IMR-90 (cell line): ENCODE results near the gene EXT2.

ENCODE experiments used
- CEBPB ChIP-seq: IDR thresholded peaks from 2 replicates; pipeline ENCODE4 v1.6.1; 2012; ENCODE audit warnings: low read depth, low read length, improper control_type of control experiment
- CTCF ChIP-seq: conservative IDR thresholded peaks from 2 replicates; pipeline ENCODE4 v1.5.1; 2012; ENCODE audit warnings: mild to moderate bottlenecking, low read depth, low read length, improper control_type of control experiment
- MAZ ChIP-seq: IDR thresholded peaks from 2 replicates; pipeline ENCODE4 v1.6.1; 2012; ENCODE audit warnings: low read depth, mild to moderate bottlenecking, low read length, improper control_type of control experiment, moderate library complexity, borderline replicate concordance
- POLR2A ChIP-seq: IDR thresholded peaks from 2 replicates; pipeline ENCODE4 v1.6.1; 2012; ENCODE audit warnings: mild to moderate bottlenecking, low read depth, low read length
- RAD21 ChIP-seq: IDR thresholded peaks from 2 replicates; pipeline ENCODE4 v1.6.1; 2012; ENCODE audit warnings: low read length, improper control_type of control experiment
- SMC3 ChIP-seq: fragments of 150-350 bp; IDR thresholded peaks from 2 replicates; pipeline ENCODE4 v1.6.1; 2016; ENCODE audit warnings: low read depth, mild to moderate bottlenecking, antibody characterized with exemption, low read length, moderate library complexity
- USF2 ChIP-seq: fragments of 150-350 bp; IDR thresholded peaks from 2 replicates; pipeline ENCODE4 v1.6.1; 2017; ENCODE audit warnings: mild to moderate bottlenecking, antibody characterized with exemption, low read length, low read depth

- TF ChIP-seq CTCF (no peak), RAD21 (no peak), POLR2A (no peak), USF2 (no peak), CEBPB (no peak), MAZ (no peak), SMC3 (no peak)
These were observed 182.0 kb downstream of the EXT2 start for GRCh38 chr11:44277196-44278090.
